ENCODE measurements around the gene BCOR. TPM values are rescaled to one million over a fixed set of nuclear protein-coding genes. Genes with fewer than 3 reads are reported as not detected.

BCOR gene
- total RNA-seq, 1 donor from 2014 or later = 24.8 TPM

GRCh38 chrX:40094041-40094899, 3.5 kb downstream of the BCOR start:
- TF ChIP-seq CTCF (IDR thresholded peaks at IDR 0.05) = no peak
- peaks cover 2% of the 10 kb centered on the region for H3K36me3 Mint-ChIP-seq (ENCODE audit: unreplicated experiment)
- no peaks in the 10 kb centered on the region for H3K9me3 Mint-ChIP-seq (ENCODE audit: unreplicated experiment)
- peaks cover 32% of the 10 kb centered on the region for H3K4me1 Mint-ChIP-seq (ENCODE audit: unreplicated experiment)
- H3K4me3 Mint-ChIP-seq (ENCODE audit: unreplicated experiment) = peak overlapping the region; percentile 91
- no peak for DNase-seq (ENCODE audit: extremely low spot score, unreplicated experiment)
- H3K27me3 Mint-ChIP-seq (ENCODE audit: unreplicated experiment) = no peaks in the 10 kb centered on the region
- H3K27ac Mint-ChIP-seq (ENCODE audit: unreplicated experiment) = peak overlapping the region; percentile 94

GRCh38 chrX:40093586-40093985, 4.2 kb downstream of the BCOR start:
- no peak for DNase-seq (ENCODE audit: extremely low spot score, unreplicated experiment)
- Mint-ChIP-seq H3K4me1 (ENCODE audit: unreplicated experiment) (peaks cover 35% of the 10 kb centered on the region), H3K36me3 (ENCODE audit: unreplicated experiment) (peaks cover 2% of the 10 kb centered on the region), H3K4me3 (ENCODE audit: unreplicated experiment) (peak overlapping the region; percentile 91), H3K27ac (ENCODE audit: unreplicated experiment) (peak overlapping the region; percentile 83), H3K9me3 (ENCODE audit: unreplicated experiment) (no peaks in the 10 kb centered on the region), H3K27me3 (ENCODE audit: unreplicated experiment) (no peaks in the 10 kb centered on the region)
- no peak for TF ChIP-seq CTCF (IDR thresholded peaks at IDR 0.05)

GRCh38 chrX:40092808-40093435, 4.8 kb downstream of the BCOR start:
- peaks cover 2% of the 10 kb centered on the region for H3K36me3 Mint-ChIP-seq (ENCODE audit: unreplicated experiment)
- no peak for TF ChIP-seq CTCF (IDR thresholded peaks at IDR 0.05)
- no peaks in the 10 kb centered on the region for H3K27me3 Mint-ChIP-seq (ENCODE audit: unreplicated experiment)
- peak overlapping the region; percentile 83 for H3K27ac Mint-ChIP-seq (ENCODE audit: unreplicated experiment)
- H3K4me1 Mint-ChIP-seq (ENCODE audit: unreplicated experiment) = peaks cover 42% of the 10 kb centered on the region
- peak overlapping the region; percentile 91 for H3K4me3 Mint-ChIP-seq (ENCODE audit: unreplicated experiment)
- no peaks in the 10 kb centered on the region for H3K9me3 Mint-ChIP-seq (ENCODE audit: unreplicated experiment)
- DNase-seq (ENCODE audit: extremely low spot score, unreplicated experiment) = no peak

GRCh38 chrX:40091691-40092421, 5.9 kb downstream of the BCOR start:
- Mint-ChIP-seq H3K4me1 (ENCODE audit: unreplicated experiment) (peaks cover 52% of the 10 kb centered on the region), H3K27ac (ENCODE audit: unreplicated experiment) (peak overlapping the region; percentile 93), H3K4me3 (ENCODE audit: unreplicated experiment) (peak overlapping the region; percentile 91), H3K9me3 (ENCODE audit: unreplicated experiment) (no peaks in the 10 kb centered on the region), H3K36me3 (ENCODE audit: unreplicated experiment) (peaks cover 2% of the 10 kb centered on the region), H3K27me3 (ENCODE audit: unreplicated experiment) (no peaks in the 10 kb centered on the region)
- no peak for DNase-seq (ENCODE audit: extremely low spot score, unreplicated experiment)
- no peak for TF ChIP-seq CTCF (IDR thresholded peaks at IDR 0.05)
